ENCODE measurements around the gene ARSK.

- TF ChIP-seq, protein P1, sequence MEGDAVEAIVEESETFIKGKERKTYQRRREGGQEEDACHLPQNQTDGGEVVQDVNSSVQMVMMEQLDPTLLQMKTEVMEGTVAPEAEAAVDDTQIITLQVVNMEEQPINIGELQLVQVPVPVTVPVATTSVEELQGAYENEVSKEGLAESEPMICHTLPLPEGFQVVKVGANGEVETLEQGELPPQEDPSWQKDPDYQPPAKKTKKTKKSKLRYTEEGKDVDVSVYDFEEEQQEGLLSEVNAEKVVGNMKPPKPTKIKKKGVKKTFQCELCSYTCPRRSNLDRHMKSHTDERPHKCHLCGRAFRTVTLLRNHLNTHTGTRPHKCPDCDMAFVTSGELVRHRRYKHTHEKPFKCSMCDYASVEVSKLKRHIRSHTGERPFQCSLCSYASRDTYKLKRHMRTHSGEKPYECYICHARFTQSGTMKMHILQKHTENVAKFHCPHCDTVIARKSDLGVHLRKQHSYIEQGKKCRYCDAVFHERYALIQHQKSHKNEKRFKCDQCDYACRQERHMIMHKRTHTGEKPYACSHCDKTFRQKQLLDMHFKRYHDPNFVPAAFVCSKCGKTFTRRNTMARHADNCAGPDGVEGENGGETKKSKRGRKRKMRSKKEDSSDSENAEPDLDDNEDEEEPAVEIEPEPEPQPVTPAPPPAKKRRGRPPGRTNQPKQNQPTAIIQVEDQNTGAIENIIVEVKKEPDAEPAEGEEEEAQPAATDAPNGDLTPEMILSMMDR (tag by site-specific recombination; IDR thresholded peaks at IDR 0.05) = no peak
- TF ChIP-seq ZNF24 (tag by site-specific recombination; IDR thresholded peaks at IDR 0.05) (no peak), GLI4 (tag by site-specific recombination; IDR thresholded peaks at IDR 0.05) (no peak), ZNF23 (tag by site-specific recombination; IDR thresholded peaks at IDR 0.05; ENCODE audit: borderline replicate concordance) (no peak), ZNF155 (tag by site-specific recombination; IDR thresholded peaks at IDR 0.05) (no peak), SP2 (tag by site-specific recombination; IDR thresholded peaks at IDR 0.05) (no peak), SP7 (tag by site-specific recombination; IDR thresholded peaks at IDR 0.05) (no peak)
Observed at GRCh38 chr5:95609711-95610110, 54.8 kb downstream of the ARSK start.

Data from HEK293 (cell line).